ES-I3 (cell line): ENCODE results near the gene SERPINA12.

ENCODE experiments used
- H3K36me3 ChIP-seq: 2 replicates; pipeline ENCODE4 v1.6.1; 2013; ENCODE audit warnings: mild to moderate bottlenecking, low read length, control low read depth, moderate library complexity; ENCODE audit not compliant: insufficient read depth
- H3K4me1 ChIP-seq: 2 replicates; pipeline ENCODE4 v1.6.1; 2013; ENCODE audit warnings: mild to moderate bottlenecking, control low read depth, low read length; ENCODE audit not compliant: insufficient read depth
- H3K9ac ChIP-seq: 2 replicates; pipeline ENCODE4 v1.6.1; 2013; ENCODE audit warnings: low read depth, mild to moderate bottlenecking, low read length, moderate library complexity
- H3K9me3 ChIP-seq: 2 replicates; pipeline ENCODE4 v1.6.1; 2013; ENCODE audit warnings: mild to moderate bottlenecking, low read length, moderate library complexity; ENCODE audit not compliant: control insufficient read depth, insufficient read depth

SERPINA12 gene

GRCh38 chr14:94473666-94474410 is 35.4 kb downstream of the SERPINA12 start:
- Histone ChIP-seq H3K9ac (no peak overlapping the region), H3K36me3 (no peaks in the 10 kb centered on the region), H3K4me1 (peaks cover 4% of the 10 kb centered on the region; the same call in 1 of the 2 replicates), H3K9me3 (peaks cover 3% of the 10 kb centered on the region; the same call in 1 of the 2 replicates)

DNA sequence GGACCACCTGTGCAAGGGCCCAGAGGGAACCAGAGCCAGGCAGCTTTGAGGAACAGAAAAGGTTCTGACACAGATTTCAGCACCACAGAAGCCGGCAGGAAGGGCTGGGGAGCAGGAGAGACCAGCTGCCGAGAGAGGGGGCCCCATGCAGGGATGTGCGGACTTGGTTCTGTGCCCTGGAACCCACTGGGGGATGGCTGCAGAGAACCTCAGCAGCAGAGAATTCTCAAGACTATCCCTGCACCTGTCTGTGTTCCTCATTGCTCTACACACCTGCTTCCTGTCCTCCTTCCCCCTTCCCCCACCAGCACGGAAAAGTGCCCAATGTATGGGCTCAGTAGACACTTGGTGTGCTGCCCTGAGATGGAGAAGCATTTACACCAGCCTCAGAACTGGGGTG is 36.4 kb downstream of the SERPINA12 start:
- Histone ChIP-seq H3K4me1 (peaks cover 4% of the 10 kb centered on the region; the same call in 1 of the 2 replicates), H3K9me3 (no peaks in the 10 kb centered on the region), H3K36me3 (no peaks in the 10 kb centered on the region), H3K9ac (no peak overlapping the region)

- Histone ChIP-seq H3K9me3 (no peaks in the 10 kb centered on the region), H3K36me3 (no peaks in the 10 kb centered on the region), H3K4me1 (peaks cover 4% of the 10 kb centered on the region; the same call in 1 of the 2 replicates), H3K9ac (no peak overlapping the region)
Measured at GRCh38 chr14:94471045-94471444, 38.2 kb downstream of the SERPINA12 start.

GRCh38 chr14:94470311-94470710 is 39.0 kb downstream of the SERPINA12 start:
- Histone ChIP-seq H3K9ac (no peak overlapping the region), H3K36me3 (no peaks in the 10 kb centered on the region), H3K9me3 (peaks cover 1% of the 10 kb centered on the region; the same call in 1 of the 2 replicates), H3K4me1 (peaks cover 4% of the 10 kb centered on the region; the same call in 1 of the 2 replicates)

DNA sequence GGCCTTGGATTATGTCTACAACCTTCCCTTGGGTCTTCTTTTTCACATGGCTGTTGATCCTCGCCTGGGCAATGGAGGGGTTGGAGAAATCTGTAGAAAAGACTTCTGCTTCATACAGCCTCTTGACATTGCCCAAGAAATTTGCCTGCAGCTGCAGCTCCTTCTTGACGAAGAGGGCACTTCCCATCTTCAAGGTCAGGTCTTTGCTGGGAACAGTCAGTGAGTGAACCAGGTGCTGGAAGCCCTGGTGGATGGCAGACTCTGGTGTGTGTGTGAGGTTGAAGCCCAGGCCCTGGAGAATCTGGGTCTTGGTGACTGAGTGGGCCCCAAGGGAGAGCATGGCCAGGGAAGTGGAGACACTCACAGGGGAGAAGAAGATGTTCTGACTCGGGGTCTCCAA is 40.0 kb downstream of the SERPINA12 start:
- no peaks in the 10 kb centered on the region for H3K36me3 ChIP-seq
- H3K4me1 ChIP-seq: no peaks in the 10 kb centered on the region
- H3K9me3 ChIP-seq: peaks cover 5% of the 10 kb centered on the region; the same call in 1 of the 2 replicates
- no peak overlapping the region for H3K9ac ChIP-seq

- Histone ChIP-seq H3K36me3 (no peaks in the 10 kb centered on the region), H3K9ac (no peak overlapping the region), H3K9me3 (peaks cover 5% of the 10 kb centered on the region; the same call in 1 of the 2 replicates), H3K4me1 (no peaks in the 10 kb centered on the region)
Measured at GRCh38 chr14:94467728-94468520, 41.3 kb downstream of the SERPINA12 start.

- Histone ChIP-seq H3K4me1 (no peaks in the 10 kb centered on the region), H3K36me3 (no peaks in the 10 kb centered on the region), H3K9ac (no peak overlapping the region), H3K9me3 (peaks cover 5% of the 10 kb centered on the region; the same call in 1 of the 2 replicates)
Measured at GRCh38 chr14:94466706-94467370, 42.4 kb downstream of the SERPINA12 start.

GRCh38 chr14:94465042-94465441 is 44.2 kb downstream of the SERPINA12 start:
- peaks cover 5% of the 10 kb centered on the region; the same call in 1 of the 2 replicates for H3K9me3 ChIP-seq
- no peak overlapping the region for H3K9ac ChIP-seq
- H3K36me3 ChIP-seq: no peaks in the 10 kb centered on the region
- no peaks in the 10 kb centered on the region for H3K4me1 ChIP-seq

GRCh38 chr14:94464290-94464689 is 45.0 kb downstream of the SERPINA12 start:
- no peak overlapping the region for H3K9ac ChIP-seq
- H3K36me3 ChIP-seq: no peaks in the 10 kb centered on the region
- no peaks in the 10 kb centered on the region for H3K4me1 ChIP-seq
- peaks cover 5% of the 10 kb centered on the region; the same call in 1 of the 2 replicates for H3K9me3 ChIP-seq

DNA sequence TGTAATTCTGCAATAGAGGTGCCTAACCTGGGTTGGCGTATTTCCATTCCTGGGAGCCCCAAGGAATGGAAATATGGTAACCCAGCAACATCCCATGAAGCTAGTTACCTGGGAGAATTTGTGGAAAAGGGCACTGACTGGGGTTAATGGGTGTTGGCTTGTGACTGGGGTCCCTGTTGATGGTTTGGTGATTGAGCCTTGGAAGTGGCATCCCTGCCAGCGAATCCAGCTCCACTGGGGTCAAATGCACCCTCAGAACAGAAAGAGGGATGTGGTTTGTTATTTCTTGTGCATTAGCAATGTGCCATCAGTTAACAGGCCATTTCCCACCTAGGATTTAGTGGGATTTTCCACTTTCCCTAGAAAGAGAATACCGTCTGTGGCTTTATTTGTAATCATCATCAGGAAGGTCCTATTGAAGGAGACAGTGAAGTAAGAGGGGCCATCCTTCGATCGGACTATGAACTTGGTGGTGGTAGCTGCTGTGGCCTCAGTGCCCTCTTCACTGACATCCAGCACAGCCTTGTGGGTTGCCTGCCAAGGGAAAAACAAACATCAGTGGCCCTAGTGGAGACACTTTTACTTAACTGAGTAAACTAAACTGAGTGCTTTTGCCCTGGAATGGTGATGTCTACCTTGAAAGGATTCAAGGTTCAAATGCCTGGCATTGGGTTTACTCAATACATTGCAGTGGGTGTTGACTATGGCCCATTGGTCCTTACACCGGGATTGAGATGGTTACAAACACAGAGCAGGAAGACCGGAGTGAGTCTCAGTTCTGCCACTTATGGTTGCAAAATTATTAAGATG is 46.3 kb downstream of the SERPINA12 start:
- Histone ChIP-seq H3K4me1 (no peaks in the 10 kb centered on the region), H3K9ac (no peak overlapping the region)

GRCh38 chr14:94462219-94462551 is 47.1 kb downstream of the SERPINA12 start:
- Histone ChIP-seq H3K9me3 (peaks cover 5% of the 10 kb centered on the region), H3K36me3 (no peaks in the 10 kb centered on the region), H3K9ac (no peak overlapping the region), H3K4me1 (no peaks in the 10 kb centered on the region)

More for the DNA sequence above, 46.3 kb downstream of the SERPINA12 start:
- H3K36me3 ChIP-seq: no peaks in the 10 kb centered on the region
- peaks cover 5% of the 10 kb centered on the region for H3K9me3 ChIP-seq

DNA sequence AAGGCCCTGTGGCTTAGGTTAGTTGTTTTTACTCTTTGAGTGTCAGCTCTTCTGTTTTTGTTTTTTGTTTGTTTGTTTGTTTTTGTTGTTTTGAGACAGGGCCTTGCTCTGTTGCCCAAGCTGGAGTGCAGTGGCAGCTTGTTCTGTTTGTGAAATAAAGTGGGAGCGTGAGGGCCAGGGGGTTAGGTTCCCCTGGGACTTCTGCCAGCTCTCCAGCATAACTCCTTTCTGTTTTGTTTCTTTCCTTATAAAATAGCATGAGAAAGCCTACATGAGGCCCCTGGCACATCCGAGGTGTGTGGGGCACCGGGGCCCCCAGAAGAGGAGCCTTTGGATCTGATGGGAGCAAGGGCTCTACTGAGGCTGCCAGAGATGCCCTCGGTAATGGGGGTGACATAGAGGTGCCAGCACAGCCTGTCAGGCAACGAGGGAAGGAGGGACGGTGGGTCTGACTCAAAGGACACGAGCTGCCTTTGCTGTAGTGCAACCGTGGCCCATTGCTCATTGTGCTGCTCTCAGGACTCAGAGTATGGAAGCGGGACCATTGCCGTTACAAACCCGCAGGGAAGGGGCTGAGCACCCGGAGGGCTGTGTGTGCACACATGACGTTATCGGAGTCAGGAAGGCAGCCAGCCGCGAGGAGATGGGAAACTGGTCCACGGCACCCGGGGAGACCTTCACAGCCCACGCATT is 47.6 kb downstream of the SERPINA12 start:
- Histone ChIP-seq H3K9me3 (peaks cover 5% of the 10 kb centered on the region), H3K9ac (no peak overlapping the region), H3K36me3 (no peaks in the 10 kb centered on the region), H3K4me1 (no peaks in the 10 kb centered on the region)

DNA sequence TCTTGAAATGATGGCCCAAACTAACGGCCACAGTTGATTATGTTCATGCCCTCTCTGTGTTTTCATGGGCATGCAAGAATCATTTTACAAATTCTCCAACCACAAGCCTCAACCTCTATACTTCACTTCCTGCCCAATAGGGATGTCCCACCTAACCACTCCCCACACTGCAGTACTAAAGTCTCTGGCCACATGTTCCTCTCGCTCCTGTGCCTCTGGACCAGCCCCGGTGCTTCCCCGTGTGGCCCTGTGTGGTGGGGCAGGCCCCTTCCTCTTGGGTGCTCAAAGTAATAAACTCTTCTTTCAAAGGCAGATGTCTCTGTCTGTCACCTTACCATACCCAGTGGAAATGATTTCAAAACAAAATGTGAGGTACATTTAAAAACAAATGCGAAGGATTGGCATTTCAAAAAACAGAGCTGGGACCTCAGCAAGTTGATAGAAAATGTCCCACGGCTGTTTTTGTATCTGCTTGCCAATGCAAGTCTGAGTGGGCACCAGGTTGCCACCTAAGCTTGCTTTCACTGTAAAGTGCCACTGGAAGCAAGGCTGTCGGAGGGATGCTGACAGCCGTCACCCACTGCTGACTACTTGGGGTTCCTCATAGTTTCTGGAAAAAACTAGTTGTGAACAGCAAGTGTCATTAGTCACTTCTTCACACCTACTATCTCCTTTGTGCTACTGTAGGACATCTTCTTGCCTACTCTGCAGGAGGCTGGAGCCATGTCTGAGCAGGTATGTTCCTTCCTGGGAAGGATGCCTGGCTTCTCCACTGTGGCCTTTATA is 48.4 kb downstream of the SERPINA12 start:
- Histone ChIP-seq H3K9ac (no peak overlapping the region), H3K4me1 (no peaks in the 10 kb centered on the region), H3K9me3 (peaks cover 5% of the 10 kb centered on the region), H3K36me3 (no peaks in the 10 kb centered on the region)
